SW480 (cell line): ENCODE data around the gene VEGFB.

Source experiments
- DNase-seq: peaks from one replicate; pipeline ENCODE4 v3.0.0-alpha.2; 2016; ENCODE audit warnings: low spot score

The VEGFB gene

GRCh38 chr11:64233913-64234586 is at the start of gene VEGFB:
VEGFB (plus strand) TSS chr11:64234584; CDS start chr11:64234834, 250 bp downstream.
- peak; percentile 52 for DNase-seq

- peak; percentile 83 for DNase-seq
Observed at GRCh38 chr11:64185175-64185692, 49.1 kb upstream of the VEGFB start.

GRCh38 chr11:64185693-64186491 is 48.5 kb upstream of the VEGFB start, which contains the start of gene STIP1:
STIP1 (plus strand) TSS chr11:64186171; CDS start chr11:64186262, 91 bp downstream.
- DNase-seq = peak; percentile 100

GRCh38 chr11:64186492-64187165 is 47.8 kb upstream of the VEGFB start:
- no peak for DNase-seq

- DNase-seq = no peak
Observed at GRCh38 chr11:64192434-64192833, 42.0 kb upstream of the VEGFB start.

GRCh38 chr11:64196626-64197025 is 37.8 kb upstream of the VEGFB start:
- no peak for DNase-seq

- no peak for DNase-seq
Observed at GRCh38 chr11:64198511-64198910, 35.9 kb upstream of the VEGFB start.

GRCh38 chr11:64201543-64201942 is 32.8 kb upstream of the VEGFB start:
- no peak for DNase-seq

- no peak for DNase-seq
Observed at GRCh38 chr11:64202992-64203391, 31.4 kb upstream of the VEGFB start.

- no peak for DNase-seq
Observed at GRCh38 chr11:64203421-64204079, 30.8 kb upstream of the VEGFB start.

GRCh38 chr11:64204080-64204440 is 30.3 kb upstream of the VEGFB start:
- no peak for DNase-seq

GRCh38 chr11:64204464-64204989 is 29.9 kb upstream of the VEGFB start:
- peak; percentile 79 for DNase-seq

- no peak for DNase-seq
Observed at GRCh38 chr11:64206457-64207255, 27.7 kb upstream of the VEGFB start, which contains the start of gene FERMT3. FERMT3 (plus strand) TSS chr11:64206721; CDS start chr11:64207365, 644 bp downstream.

- DNase-seq = no peak
Observed at GRCh38 chr11:64207256-64208085, 26.9 kb upstream of the VEGFB start.

GRCh38 chr11:64208086-64208795 is 26.1 kb upstream of the VEGFB start:
- no peak for DNase-seq

- no peak for DNase-seq
Observed at GRCh38 chr11:64208796-64209562, 25.4 kb upstream of the VEGFB start.

- DNase-seq = no peak
Observed at GRCh38 chr11:64209563-64209843, 24.9 kb upstream of the VEGFB start.

GRCh38 chr11:64210301-64211020 is 23.9 kb upstream of the VEGFB start:
- no peak for DNase-seq
